Colonic mucosa (tissue), 4 donors: ENCODE data around the gene ALOXE3. TPM values are rescaled to one million over a fixed set of nuclear protein-coding genes. Genes with fewer than 3 reads are reported as not detected.
"Not testable (repeated sequence)": the region's sequence is repeated elsewhere in the genome, so short reads cannot be mapped to it uniquely, and the experiment has no call there.

ENCODE experiments used
- DNase-seq: peaks from one replicate; pipeline ENCODE4 v3.0.0-alpha.2; 2020
- H3K27ac ChIP-seq: fragments of 200-600 bp; one replicate; pipeline ENCODE4 v1.8.0; 2021
- H3K27me3 ChIP-seq: fragments of 200-600 bp; one replicate; pipeline ENCODE4 v1.8.0; 2021
- H3K36me3 ChIP-seq: fragments of 200-600 bp; one replicate; pipeline ENCODE4 v1.8.0; 2021
- H3K4me1 ChIP-seq: fragments of 200-600 bp; one replicate; pipeline ENCODE4 v1.8.0; 2021; ENCODE audit warnings: mild to moderate bottlenecking
- H3K4me3 ChIP-seq: fragments of 200-600 bp; one replicate; pipeline ENCODE4 v1.8.0; 2021
- H3K9ac ChIP-seq, 2 donors: one replicate each; pipeline ENCODE4 v1.7.0; 2013; ENCODE audit warnings: control low read depth in 2 of 2, low read depth in 2 of 2, low read length in 2 of 2
- H3K9me3 ChIP-seq: fragments of 200-600 bp; one replicate; pipeline ENCODE4 v1.8.0; 2021
- CTCF ChIP-seq: fragments of 200-600 bp; IDR thresholded peaks from one replicate; pipeline ENCODE4 v1.8.0; 2022; ENCODE audit warnings: antibody characterized with exemption, mild to moderate bottlenecking
- intact Hi-C: fragments of 100-400 bp; cut with DNase I; formaldehyde crosslinking; loops from one replicate; pipeline ENCODE4 v1.14.1; 2022
- total RNA-seq, 2 donors: library from RNA; stranded (reverse); fragmentation: NEBNext Ultra II Directional in 1 of 2; extraction: Animal tissue kit (Norgen Biotek cat#: 25700) in 1 of 2; gene quantifications; one replicate each; pipeline ENCODE4 v1.2.1, GENCODE V29; 2021
- donor health status: healthy.
- donor health status: DM: no; HTN: no; CAD: no.
- donor health status: DM: no; HTN: no; CAD: no.

The ALOXE3 gene
- total RNA-seq, 2 donors from 2014 or later: not detected

- DNase-seq: no peak
- Histone ChIP-seq H3K4me3 (peak overlapping the region; percentile 37), H3K9ac (peak overlapping the region in 1 of 2 donors; percentile 12), H3K27ac (no peak overlapping the region), H3K36me3 (no peaks in the 10 kb centered on the region), H3K9me3 (no peaks in the 10 kb centered on the region), H3K4me1 (peaks cover 6% of the 10 kb centered on the region), H3K27me3 (no peaks in the 10 kb centered on the region)
- TF ChIP-seq CTCF: no peak
- intact Hi-C loops: no loop called here
Measured at GRCh38 chr17:8080208-8080798, 38.0 kb downstream of the ALOXE3 start.

- no peak overlapping the region for H3K27ac ChIP-seq
Measured at GRCh38 chr17:8079291-8080207, 38.8 kb downstream of the ALOXE3 start.

GRCh38 chr17:8077939-8078338, 40.4 kb downstream of the ALOXE3 start:
- DNase-seq, H3K9me3 ChIP-seq, H3K4me3 ChIP-seq, H3K36me3 ChIP-seq, H3K9ac ChIP-seq, H3K27ac ChIP-seq, intact Hi-C loops: not testable (repeated sequence)
- peaks cover 18% of the 10 kb centered on the region for H3K27me3 ChIP-seq
- peaks cover 13% of the 10 kb centered on the region for H3K4me1 ChIP-seq

More at GRCh38 chr17:8079291-8080207, 38.8 kb downstream of the ALOXE3 start:
- Histone ChIP-seq H3K4me3 (peak overlapping the region; percentile 37), H3K36me3 (no peaks in the 10 kb centered on the region), H3K9ac (peak overlapping the region in 1 of 2 donors; percentile 12), H3K27me3 (peaks cover 7% of the 10 kb centered on the region), H3K9me3 (no peaks in the 10 kb centered on the region), H3K4me1 (peaks cover 6% of the 10 kb centered on the region)
- peak; percentile 84 for DNase-seq
- intact Hi-C loops: no loop called here
- TF ChIP-seq CTCF: peak; percentile 90

- Histone ChIP-seq H3K4me3 (no peak overlapping the region), H3K27ac (no peak overlapping the region), H3K36me3 (no peaks in the 10 kb centered on the region), H3K27me3 (peaks cover 18% of the 10 kb centered on the region), H3K9me3 (no peaks in the 10 kb centered on the region), H3K4me1 (peaks cover 13% of the 10 kb centered on the region), H3K9ac (no peak overlapping the region)
- DNase-seq: no peak
- TF ChIP-seq CTCF: no peak
- intact Hi-C loops: no loop called here
Measured at GRCh38 chr17:8076502-8077266, 41.6 kb downstream of the ALOXE3 start.

- no peaks in the 10 kb centered on the region for H3K9me3 ChIP-seq
- H3K27ac ChIP-seq: no peak overlapping the region
- intact Hi-C loops: no loop called here
- H3K27me3 ChIP-seq: peaks cover 18% of the 10 kb centered on the region
- no peak for DNase-seq
- H3K36me3 ChIP-seq: no peaks in the 10 kb centered on the region
- peaks cover 13% of the 10 kb centered on the region for H3K4me1 ChIP-seq
- H3K9ac ChIP-seq: no peak overlapping the region
- H3K4me3 ChIP-seq: no peak overlapping the region
- no peak for TF ChIP-seq CTCF
Measured at GRCh38 chr17:8075574-8076342, 42.6 kb downstream of the ALOXE3 start.
